Stimulated activated CD8-positive, alpha-beta memory T cell treated with anti-CD3 and anti-CD28 coated beads, Interleukin-15, amount 100 ng/mL, for 48 hours (primary cell): Measurements from ENCODE around the gene CBLB.

Experiments used
- DNase-seq, 2 donors: peaks; one replicate each; pipeline ENCODE4 v3.0.0-alpha.2; 2020; ENCODE audit warnings: low read depth in 2 of 2

Gene CBLB

GRCh38 chr3:105619651-105620050 lies 249.2 kb downstream of the CBLB start:
- DNase-seq: no peak

GRCh38 chr3:105618556-105618955 lies 250.3 kb downstream of the CBLB start:
- no peak for DNase-seq

GRCh38 chr3:105616374-105617121 lies 252.3 kb downstream of the CBLB start:
- DNase-seq: no peak

GRCh38 chr3:105615814-105616213 lies 253.0 kb downstream of the CBLB start:
- no peak for DNase-seq

- no peak for DNase-seq
Measured at GRCh38 chr3:105614288-105615030, 254.4 kb downstream of the CBLB start.

- no peak for DNase-seq
Measured at GRCh38 chr3:105613120-105613519, 255.7 kb downstream of the CBLB start.

- DNase-seq: no peak
Measured at GRCh38 chr3:105611304-105612192, 257.3 kb downstream of the CBLB start.

GRCh38 chr3:105610473-105610872 lies 258.3 kb downstream of the CBLB start:
- DNase-seq: no peak

- no peak for DNase-seq
Measured at GRCh38 chr3:105608623-105609022, 260.2 kb downstream of the CBLB start.

- DNase-seq: no peak
Measured at GRCh38 chr3:105606016-105606415, 262.8 kb downstream of the CBLB start.
